GM18520 (cell line): ENCODE results near the gene KRTAP10-12.

Source experiments
- ATAC-seq: cut with Tn5 transposase; IDR thresholded peaks from one replicate; pipeline ENCODE4 v1.9.1; 2021; ENCODE audit not compliant: unreplicated experiment

KRTAP10-12 gene

DNA sequence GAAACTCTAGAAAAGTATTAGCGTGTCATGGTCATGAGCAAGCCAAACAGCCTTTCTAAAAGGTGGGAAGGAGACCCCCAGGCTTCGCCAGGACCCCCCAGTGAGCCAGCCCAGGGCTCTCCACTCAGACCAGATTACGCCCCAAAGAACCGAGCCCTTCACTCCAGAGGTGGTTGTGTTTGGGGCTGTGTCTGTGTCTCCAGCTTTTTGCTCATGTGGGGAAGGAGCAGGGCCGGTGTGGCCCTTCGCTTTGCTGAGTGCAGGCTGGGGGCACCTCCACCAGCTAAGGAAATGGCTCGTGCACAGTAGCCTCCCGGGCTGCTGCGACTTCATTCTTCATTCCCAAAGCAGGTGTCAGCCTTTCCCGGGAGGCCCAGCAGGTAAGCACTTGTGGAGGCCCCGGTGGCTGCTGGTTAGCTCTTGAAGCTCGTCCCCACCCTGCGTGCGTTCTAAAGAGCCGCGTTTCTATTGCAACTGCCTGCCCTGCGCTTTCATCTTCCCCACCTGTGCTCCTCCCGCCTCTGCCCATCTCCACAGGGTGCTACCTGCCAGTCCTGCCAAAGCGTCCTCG, 13.9 kb downstream of the KRTAP10-12 start:
- no peak for ATAC-seq

DNA sequence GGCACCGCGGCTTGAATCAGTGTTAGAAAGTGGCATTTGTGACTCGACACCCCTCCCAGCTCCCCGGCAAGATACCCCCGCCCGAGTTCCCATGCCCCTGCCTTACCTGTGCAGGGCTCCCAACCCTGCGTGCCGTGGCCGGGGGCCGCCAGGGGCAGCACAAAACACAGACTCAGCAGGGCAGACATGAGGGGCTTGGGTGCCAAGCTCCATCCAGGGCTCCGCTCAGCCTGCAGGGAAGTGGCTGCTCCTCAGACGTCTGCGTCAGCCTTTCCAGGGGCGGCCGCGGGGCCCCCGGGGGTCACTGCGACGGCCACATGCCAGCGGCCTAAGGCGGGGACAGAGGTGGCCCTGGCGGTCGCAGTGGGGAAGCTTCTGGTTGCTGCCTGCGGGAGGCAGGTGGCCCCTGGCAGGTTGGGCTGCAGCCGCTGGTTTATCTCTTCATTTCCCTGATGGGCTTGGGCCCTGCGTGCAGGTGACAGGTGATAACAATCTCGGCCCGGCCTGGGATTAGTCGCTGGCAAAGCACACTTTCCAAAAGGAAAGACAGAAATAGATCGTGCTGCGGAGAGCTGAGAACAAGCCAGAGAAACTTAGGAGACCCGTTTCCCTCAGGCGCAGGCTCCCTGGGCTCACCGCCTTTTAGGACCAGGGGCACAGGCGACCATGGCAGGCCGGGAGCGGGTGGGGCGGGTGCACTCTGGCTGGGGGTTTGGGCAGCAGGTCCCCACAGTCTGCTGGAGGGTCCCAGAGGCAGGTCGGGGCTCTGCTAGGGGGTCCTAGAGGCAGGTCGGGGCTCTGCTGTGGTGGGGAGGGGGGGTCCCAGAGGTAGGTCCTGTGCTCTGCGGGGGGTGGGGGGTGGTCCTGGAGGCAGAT, 14.6 kb downstream of the KRTAP10-12 start, which contains the start of gene TSPEAR:
Gene TSPEAR, minus strand, starts transcription at position 246 of the 876 bp plus-strand sequence. Its CDS starts 58 bp downstream, at position 188.
- no peak for ATAC-seq

- ATAC-seq: no peak
Measured at GRCh38 chr21:44712203-44713028, 15.4 kb downstream of the KRTAP10-12 start.

DNA sequence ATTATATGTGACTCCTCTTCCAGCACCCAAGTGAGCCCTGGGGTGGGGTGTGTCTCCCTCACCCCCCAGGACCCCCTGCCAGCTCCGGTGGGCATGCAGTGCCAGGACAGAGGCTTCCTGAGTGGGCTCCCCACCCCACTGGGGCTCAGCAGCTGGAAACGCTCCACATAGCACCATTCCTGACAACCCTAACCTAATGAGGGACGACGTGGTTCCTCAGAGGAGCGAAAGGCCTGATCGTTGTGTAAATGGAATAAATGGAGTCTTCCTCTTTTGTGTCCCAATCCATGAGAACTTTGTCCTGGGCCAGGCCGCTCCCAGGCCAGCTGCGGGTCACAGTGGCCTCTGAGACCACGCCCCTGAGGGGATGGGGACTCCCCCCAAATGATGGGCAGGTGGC, 16.2 kb downstream of the KRTAP10-12 start:
- ATAC-seq: no peak

DNA sequence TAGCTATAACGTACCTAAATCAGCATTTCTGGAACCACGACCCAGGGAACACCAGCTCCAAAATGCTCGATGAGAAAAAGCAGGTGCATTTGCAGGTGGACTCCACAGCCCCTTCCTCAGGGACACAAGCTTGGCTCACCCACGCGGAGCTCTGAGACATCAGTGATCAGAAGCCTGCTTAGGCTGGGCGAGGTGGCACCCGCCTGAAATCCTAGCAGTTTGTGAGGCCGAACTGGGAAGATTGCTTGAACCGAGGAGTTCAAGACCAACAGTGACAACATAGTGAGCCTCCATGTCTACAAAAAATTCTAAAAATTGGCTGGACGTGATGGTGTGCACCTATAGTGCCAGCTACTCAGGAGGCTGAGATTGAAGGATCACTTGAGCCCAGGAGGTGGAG, 16.9 kb downstream of the KRTAP10-12 start:
- no peak for ATAC-seq

DNA sequence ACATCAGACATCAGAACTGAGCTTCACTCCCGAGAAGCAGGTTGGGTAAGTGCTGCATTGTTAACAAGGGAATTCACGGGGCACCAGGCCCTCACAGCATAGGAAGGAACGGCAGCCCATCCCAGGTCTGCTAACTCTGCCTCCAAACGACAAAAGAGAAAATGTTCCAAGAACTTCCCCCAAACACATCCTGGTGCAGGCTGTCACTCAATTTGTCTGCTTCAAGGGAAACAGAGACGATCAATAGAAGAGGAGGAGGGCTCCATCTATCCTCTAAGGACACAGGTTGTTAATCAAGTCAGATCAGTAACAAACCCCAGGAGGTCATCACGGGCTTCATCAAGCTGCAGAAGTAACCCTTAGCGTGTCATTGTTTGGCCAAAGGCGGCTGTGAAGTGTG, 17.9 kb downstream of the KRTAP10-12 start:
- no peak for ATAC-seq

DNA sequence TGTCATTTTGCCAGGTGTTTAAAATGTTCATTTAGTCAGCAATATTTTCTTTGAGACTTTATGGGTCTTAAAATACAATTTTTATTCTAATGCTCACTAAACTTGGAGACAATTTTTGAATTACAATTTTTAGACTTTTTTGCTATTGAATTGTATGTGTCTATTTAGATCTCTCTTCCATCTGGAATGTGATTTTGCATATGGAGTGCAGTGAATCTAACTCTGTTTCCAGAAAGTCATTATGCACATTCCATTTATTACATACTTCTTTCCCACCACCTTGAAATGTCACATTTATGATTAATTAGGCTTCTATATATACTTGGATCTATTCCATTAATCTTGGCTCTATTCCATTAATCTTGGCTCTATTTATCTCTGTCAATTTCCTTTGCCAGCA, 20.0 kb downstream of the KRTAP10-12 start:
- no peak for ATAC-seq

GRCh38 chr21:44718093-44718492, 21.1 kb downstream of the KRTAP10-12 start:
- no peak for ATAC-seq

- ATAC-seq: no peak
Measured at GRCh38 chr21:44718571-44718970, 21.6 kb downstream of the KRTAP10-12 start.

DNA sequence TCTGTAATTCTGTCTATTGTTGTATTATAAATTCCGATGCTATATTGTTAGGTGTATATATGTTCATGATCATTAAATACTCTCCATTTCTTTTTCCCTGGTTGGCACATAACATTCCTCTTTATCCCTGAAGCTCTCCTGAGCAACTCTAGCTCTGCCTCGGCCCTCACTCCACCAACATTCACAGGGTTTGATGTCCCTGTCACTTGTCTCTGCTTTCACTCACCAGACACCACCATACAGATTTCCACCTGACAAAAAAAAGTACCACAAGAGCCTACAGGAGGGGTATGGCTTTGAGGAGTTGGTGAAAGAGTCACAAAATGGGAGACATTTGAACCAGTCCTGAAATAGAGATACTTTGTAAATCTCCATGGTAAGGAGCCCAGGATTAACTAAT, 23.2 kb downstream of the KRTAP10-12 start:
- ATAC-seq: no peak

DNA sequence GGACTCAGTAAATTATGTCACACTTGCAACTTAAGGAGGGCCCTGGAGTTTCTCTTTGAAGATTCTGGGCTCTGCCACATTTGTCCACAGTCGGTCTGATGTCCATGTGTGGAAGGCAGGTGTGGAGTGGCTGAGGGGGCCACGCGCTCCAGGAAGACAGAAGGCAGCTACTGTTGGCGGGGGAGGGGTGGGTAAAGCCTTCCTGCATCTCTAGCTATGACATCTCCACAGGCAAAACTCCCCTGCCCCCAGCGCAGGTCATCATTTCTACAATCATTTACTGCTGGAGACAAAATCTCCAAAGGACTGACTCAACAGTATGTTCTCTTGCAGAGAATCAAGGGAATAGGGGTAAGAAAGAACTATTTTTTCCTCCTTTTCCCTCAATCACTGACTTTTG, 25.8 kb downstream of the KRTAP10-12 start:
- ATAC-seq: no peak

GRCh38 chr21:44723177-44724131, 26.5 kb downstream of the KRTAP10-12 start:
- no peak for ATAC-seq

- ATAC-seq: no peak
Measured at GRCh38 chr21:44724196-44724595, 27.2 kb downstream of the KRTAP10-12 start.

DNA sequence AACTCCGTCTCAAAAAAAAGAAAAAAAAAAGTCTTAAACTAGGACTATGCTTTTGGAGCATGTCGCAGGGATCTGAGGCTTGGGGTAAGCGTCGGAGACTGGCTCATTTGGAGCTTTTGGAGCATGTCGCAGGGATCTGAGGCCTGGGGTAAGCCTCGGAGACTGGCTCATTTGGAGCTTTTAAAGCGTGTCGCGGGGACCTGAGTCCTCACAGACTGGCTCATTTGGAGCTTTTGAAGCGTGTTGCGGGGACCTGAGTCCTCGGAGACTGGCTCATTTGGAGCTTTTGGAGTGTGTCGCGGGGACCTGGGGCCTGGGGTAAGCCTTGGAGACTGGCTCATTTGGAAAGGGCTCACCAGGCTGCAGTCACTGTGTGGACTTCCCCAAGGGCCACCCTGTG, 28.0 kb downstream of the KRTAP10-12 start:
- no peak for ATAC-seq

DNA sequence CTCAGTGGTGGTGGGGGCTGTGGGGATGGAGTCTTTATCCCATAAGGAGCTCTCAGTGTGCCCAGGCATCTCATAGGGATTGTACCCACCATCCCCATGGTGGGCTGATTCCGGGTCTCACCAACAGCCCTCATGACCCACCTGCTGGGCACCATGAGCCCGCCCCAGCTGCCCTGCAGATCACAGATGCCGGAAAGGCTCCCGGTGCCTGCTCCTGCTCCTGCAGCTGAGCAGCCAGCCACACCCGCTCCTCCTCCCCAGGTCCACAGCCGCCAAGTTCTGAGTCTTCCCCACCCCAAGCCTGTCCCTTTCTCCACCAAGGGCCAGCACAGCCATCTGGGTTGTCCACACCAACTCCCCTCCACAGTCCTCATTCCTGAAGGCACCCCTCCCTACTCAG, 29.9 kb downstream of the KRTAP10-12 start:
- no peak for ATAC-seq

DNA sequence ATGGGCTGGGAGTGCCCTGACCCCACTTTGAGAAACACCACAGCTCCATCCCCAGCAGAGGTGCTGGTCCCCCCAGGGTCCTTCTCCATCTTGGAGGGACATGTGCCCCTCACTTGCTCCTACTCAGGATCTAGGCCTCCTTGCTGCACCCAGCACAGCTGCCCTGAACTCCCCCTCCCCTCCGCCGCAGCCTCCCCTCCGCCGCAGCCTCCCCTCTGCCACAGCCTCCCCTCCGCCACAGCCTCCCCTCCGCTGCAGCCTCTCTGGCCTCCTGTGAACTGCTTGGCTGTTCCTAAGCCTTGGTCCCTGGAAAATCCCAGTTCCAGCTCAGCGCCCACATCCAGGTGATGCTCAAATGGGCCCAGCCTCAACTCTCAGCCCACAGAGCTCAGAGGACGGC, 30.3 kb downstream of the KRTAP10-12 start:
- no peak for ATAC-seq

GRCh38 chr21:44727757-44728156, 30.8 kb downstream of the KRTAP10-12 start:
- ATAC-seq: no peak

DNA sequence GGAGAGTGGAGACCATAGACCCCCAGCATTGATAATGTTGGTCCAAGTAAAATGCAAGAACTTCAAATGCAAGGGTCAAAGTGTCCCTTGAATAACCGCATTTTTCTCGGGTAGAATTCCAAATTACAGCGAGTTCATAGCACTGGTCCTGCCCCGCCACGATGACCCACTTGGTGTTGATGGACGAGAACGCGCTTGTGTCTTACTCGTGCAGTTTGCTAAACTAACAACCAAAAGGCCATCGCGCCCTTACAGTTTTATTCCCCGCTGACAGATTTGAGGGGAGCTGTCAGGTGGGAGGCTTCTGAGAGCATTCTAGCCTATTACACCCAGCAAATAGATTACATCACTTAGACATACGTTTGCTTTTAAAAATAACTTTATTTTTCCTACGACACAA, 31.7 kb downstream of the KRTAP10-12 start:
- no peak for ATAC-seq

GRCh38 chr21:44729336-44730027, 32.5 kb downstream of the KRTAP10-12 start:
- no peak for ATAC-seq

DNA sequence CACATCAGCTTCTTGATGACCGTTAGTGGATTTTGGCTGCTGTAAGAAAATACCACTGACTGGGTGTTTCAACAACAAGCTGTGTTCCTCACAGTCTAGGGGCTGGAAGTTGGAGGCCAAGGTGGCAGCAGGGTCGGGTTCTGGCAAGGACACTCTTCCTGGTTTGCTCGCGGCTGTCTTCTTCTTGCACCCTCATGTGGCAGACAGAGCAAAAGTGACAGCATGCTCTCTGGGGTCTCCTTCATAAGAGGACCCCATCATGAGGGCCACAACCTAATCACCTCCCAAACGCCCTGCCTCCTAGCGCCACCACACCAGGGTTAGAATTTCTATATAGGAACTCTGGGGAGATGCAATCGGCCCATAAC, 33.0 kb downstream of the KRTAP10-12 start:
- no peak for ATAC-seq
